Kidney epithelial cell (primary cell): ENCODE results near the gene TOR2A. TPM values are rescaled to one million over a fixed set of nuclear protein-coding genes. Genes with fewer than 3 reads are reported as not detected.

ENCODE experiments used
- DNase-seq: peaks from one replicate; pipeline ENCODE4 v3.0.0-alpha.2; 2010; ENCODE audit warnings: low read depth
- H3K27me3 ChIP-seq: 2 replicates; pipeline ENCODE4 v1.6.0; 2011; ENCODE audit warnings: low read length; ENCODE audit not compliant: control insufficient read depth, insufficient read depth
- H3K36me3 ChIP-seq: 2 replicates; pipeline ENCODE4 v1.5.1; 2011; ENCODE audit warnings: low read length; ENCODE audit not compliant: control insufficient read depth, insufficient read depth
- H3K4me3 ChIP-seq: 2 replicates; pipeline ENCODE4 v1.5.1; 2011; ENCODE audit warnings: low read depth, mild to moderate bottlenecking, control low read depth, low read length
- total RNA-seq: library from RNA; depleted of rRNA; stranded (reverse); fragments of >200 nt; gene quantifications from 2 replicates; pipeline ENCODE4 v1.2.3, GENCODE V29; 2015
- TF ChIP-seq, protein P1 (sequence below): IDR thresholded peaks from 2 replicates; pipeline ENCODE4 v1.5.1; 2011; ENCODE audit warnings: mild to moderate bottlenecking, moderate library complexity, low read length, control low read depth, inconsistent platforms; ENCODE audit not compliant: insufficient read depth, poor library complexity, severe bottlenecking

TOR2A gene
- total RNA-seq, 1 donor from 2014 or later = 13.4 TPM

DNA sequence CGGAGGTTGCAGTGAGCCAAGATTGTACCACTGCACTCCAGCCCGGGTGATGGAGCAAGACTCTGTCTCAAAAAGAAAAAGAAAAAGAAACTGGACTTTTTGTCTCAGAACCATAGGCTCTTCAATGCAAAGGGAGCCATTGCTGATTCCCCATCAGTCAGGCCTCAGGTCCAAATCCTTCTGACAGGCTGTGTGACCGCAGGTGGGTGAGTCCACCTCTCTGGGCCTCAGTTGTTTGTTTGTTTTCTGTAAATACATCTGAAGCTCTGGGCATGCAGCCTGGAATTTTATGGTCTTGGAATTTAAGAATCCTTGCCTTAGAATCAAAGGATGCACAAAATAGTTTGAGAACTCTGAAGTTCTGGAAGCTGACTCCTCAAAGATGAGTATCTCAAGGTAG is 21.1 kb upstream of the TOR2A start:
- no peak overlapping the region for H3K4me3 ChIP-seq
- H3K36me3 ChIP-seq = no peaks in the 10 kb centered on the region
- H3K27me3 ChIP-seq = peaks cover 48% of the 10 kb centered on the region
- DNase-seq = no peak
- TF ChIP-seq, protein P1, sequence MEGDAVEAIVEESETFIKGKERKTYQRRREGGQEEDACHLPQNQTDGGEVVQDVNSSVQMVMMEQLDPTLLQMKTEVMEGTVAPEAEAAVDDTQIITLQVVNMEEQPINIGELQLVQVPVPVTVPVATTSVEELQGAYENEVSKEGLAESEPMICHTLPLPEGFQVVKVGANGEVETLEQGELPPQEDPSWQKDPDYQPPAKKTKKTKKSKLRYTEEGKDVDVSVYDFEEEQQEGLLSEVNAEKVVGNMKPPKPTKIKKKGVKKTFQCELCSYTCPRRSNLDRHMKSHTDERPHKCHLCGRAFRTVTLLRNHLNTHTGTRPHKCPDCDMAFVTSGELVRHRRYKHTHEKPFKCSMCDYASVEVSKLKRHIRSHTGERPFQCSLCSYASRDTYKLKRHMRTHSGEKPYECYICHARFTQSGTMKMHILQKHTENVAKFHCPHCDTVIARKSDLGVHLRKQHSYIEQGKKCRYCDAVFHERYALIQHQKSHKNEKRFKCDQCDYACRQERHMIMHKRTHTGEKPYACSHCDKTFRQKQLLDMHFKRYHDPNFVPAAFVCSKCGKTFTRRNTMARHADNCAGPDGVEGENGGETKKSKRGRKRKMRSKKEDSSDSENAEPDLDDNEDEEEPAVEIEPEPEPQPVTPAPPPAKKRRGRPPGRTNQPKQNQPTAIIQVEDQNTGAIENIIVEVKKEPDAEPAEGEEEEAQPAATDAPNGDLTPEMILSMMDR = no peak

- Histone ChIP-seq H3K36me3 (no peaks in the 10 kb centered on the region), H3K27me3 (peaks cover 47% of the 10 kb centered on the region), H3K4me3 (no peak overlapping the region)
- no peak for DNase-seq
- TF ChIP-seq, protein P1 = no peak
Measured at GRCh38 chr9:127755061-127756060, 20.3 kb upstream of the TOR2A start.

GRCh38 chr9:127754099-127755060 is 19.3 kb upstream of the TOR2A start:
- DNase-seq = no peak
- TF ChIP-seq, protein P1 = no peak
- Histone ChIP-seq H3K4me3 (no peak overlapping the region), H3K27me3 (peaks cover 45% of the 10 kb centered on the region), H3K36me3 (no peaks in the 10 kb centered on the region)

- Histone ChIP-seq H3K27me3 (peaks cover 51% of the 10 kb centered on the region), H3K4me3 (no peak overlapping the region), H3K36me3 (no peaks in the 10 kb centered on the region)
- TF ChIP-seq, protein P1 = no peak
- DNase-seq = no peak
Measured at GRCh38 chr9:127753622-127754021, 18.5 kb upstream of the TOR2A start.

DNA sequence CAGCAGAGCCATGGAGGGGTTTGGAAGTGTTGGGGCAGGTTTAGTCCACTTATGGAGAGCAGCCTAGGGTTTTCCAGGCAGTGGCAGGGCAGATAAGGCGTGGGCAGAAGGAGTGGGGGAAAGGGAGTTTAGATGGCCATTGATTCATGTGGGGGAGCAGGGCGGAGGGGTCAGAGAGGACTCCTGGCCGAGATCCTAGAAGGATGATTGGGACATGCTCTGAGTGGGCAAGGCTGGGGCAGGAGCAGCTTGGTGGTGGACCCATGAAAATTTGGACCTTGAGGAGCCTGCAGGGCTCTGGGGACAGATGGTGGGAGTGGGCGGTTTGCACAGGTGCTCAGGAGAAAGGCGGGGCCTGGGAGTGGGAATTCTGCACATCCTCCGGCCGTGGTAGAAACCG is 18.1 kb upstream of the TOR2A start:
- Histone ChIP-seq H3K27me3 (peaks cover 52% of the 10 kb centered on the region), H3K4me3 (no peak overlapping the region), H3K36me3 (no peaks in the 10 kb centered on the region)
- no peak for DNase-seq
- TF ChIP-seq, protein P1 = no peak
